NT2/D1 (cell line): ENCODE measurements around the gene LYPD3.

Experiments used
- DNase-seq: peaks from one replicate; pipeline ENCODE4 v3.0.0-alpha.2; 2011; ENCODE audit warnings: low read depth, low spot score
- H3K27me3 ChIP-seq: 2 replicates; pipeline ENCODE4 v1.6.0; 2011; ENCODE audit warnings: mild to moderate bottlenecking; ENCODE audit not compliant: insufficient read length, insufficient read depth
- H3K36me3 ChIP-seq: 2 replicates; pipeline ENCODE4 v1.6.1; 2011; ENCODE audit warnings: mild to moderate bottlenecking, low read length, mixed read lengths; ENCODE audit not compliant: insufficient read depth, insufficient read length
- H3K4me1 ChIP-seq: 2 replicates; pipeline ENCODE4 v1.5.1; 2011; ENCODE audit not compliant: insufficient read depth, insufficient read length
- H3K4me3 ChIP-seq: 2 replicates; pipeline ENCODE4 v1.5.1; 2011; ENCODE audit warnings: low read depth; ENCODE audit not compliant: insufficient read length
- H3K9ac ChIP-seq: 2 replicates; pipeline ENCODE4 v1.6.0; 2011; ENCODE audit warnings: low read depth; ENCODE audit not compliant: insufficient read length
- H3K9me3 ChIP-seq: 2 replicates; pipeline ENCODE4 v1.5.1; 2011; ENCODE audit warnings: mild to moderate bottlenecking, low read length; ENCODE audit not compliant: insufficient read depth
- SUZ12 ChIP-seq: IDR thresholded peaks from 2 replicates; pipeline ENCODE4 v1.6.1; 2011; ENCODE audit not compliant: insufficient read length, insufficient read depth; ENCODE audit errors: extremely low read depth
- YY1 ChIP-seq: IDR thresholded peaks from 2 replicates; pipeline ENCODE4 v1.6.1; 2011; ENCODE audit not compliant: insufficient read length, insufficient read depth
- ZNF274 ChIP-seq: IDR thresholded peaks from 2 replicates; pipeline ENCODE4 v1.6.1; 2011; ENCODE audit warnings: mild to moderate bottlenecking, low read depth, low read length

The LYPD3 gene

GRCh38 chr19:43430142-43430710 is 35.2 kb downstream of the LYPD3 start:
- TF ChIP-seq SUZ12 = no peak
- TF ChIP-seq ZNF274 = no peak
- TF ChIP-seq YY1 = no peak
- H3K27me3 ChIP-seq = no peaks in the 10 kb centered on the region
- no peak for DNase-seq
- H3K36me3 ChIP-seq = no peaks in the 10 kb centered on the region
- no peaks in the 10 kb centered on the region for H3K4me1 ChIP-seq
- no peaks in the 10 kb centered on the region for H3K9me3 ChIP-seq
- no peak overlapping the region for H3K9ac ChIP-seq
- H3K4me3 ChIP-seq = no peak overlapping the region

DNA sequence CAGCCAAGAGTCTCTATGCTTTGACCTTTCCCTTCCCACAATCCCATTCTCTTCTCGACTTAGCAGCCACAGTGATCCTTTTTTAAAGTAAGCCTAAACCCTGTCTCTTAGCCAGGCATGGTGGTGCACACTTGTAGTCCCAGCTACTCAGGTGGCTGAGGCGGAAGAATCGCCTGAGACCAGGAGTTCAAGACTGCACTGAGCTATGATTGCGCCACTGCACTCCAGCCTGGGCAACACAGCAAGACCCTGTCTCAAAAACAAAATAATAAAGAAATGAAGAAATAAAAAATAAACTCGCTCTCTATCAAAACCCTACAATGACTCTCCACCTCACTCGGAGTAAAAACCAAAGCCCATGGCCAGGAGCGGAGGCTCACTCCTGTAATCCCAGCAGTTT is 36.0 kb downstream of the LYPD3 start:
- Histone ChIP-seq H3K9ac (no peak overlapping the region), H3K27me3 (no peaks in the 10 kb centered on the region), H3K36me3 (no peaks in the 10 kb centered on the region), H3K4me3 (no peak overlapping the region), H3K4me1 (no peaks in the 10 kb centered on the region), H3K9me3 (no peaks in the 10 kb centered on the region)
- no peak for DNase-seq
- no peak for TF ChIP-seq SUZ12
- TF ChIP-seq ZNF274 = no peak
- TF ChIP-seq YY1 = no peak

GRCh38 chr19:43425567-43426392 is 39.6 kb downstream of the LYPD3 start:
- no peaks in the 10 kb centered on the region for H3K9me3 ChIP-seq
- TF ChIP-seq YY1 (no peak), SUZ12 (no peak), ZNF274 (no peak)
- no peak for DNase-seq
- no peak overlapping the region for H3K9ac ChIP-seq
- H3K4me1 ChIP-seq = no peaks in the 10 kb centered on the region
- H3K36me3 ChIP-seq = no peaks in the 10 kb centered on the region
- no peaks in the 10 kb centered on the region for H3K27me3 ChIP-seq
- no peak overlapping the region for H3K4me3 ChIP-seq

DNA sequence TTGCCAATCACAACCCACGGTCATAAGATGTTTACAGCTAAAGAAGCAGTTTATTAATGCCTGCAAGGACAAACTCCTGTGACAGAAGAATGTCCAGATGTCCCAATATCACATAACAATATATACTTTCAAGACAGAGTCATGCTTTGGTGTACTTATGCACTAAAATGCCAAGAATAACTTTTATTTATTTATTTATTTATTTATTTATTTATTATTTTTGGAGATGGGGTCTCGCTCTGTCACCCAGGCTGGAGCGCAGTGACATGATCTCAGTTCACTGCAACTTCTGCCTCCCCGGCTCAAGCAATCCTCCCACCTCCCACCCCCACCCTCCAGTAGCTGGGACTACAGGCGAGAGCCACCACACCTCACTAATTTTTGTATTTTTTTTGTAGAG is 41.6 kb downstream of the LYPD3 start:
- Histone ChIP-seq H3K27me3 (no peaks in the 10 kb centered on the region), H3K4me3 (no peak overlapping the region), H3K9me3 (peaks cover 7% of the 10 kb centered on the region; the same call in 1 of the 2 replicates), H3K36me3 (no peaks in the 10 kb centered on the region), H3K9ac (no peak overlapping the region), H3K4me1 (no peaks in the 10 kb centered on the region)
- no peak for DNase-seq
- TF ChIP-seq YY1 (no peak), ZNF274 (no peak), SUZ12 (no peak)

DNA sequence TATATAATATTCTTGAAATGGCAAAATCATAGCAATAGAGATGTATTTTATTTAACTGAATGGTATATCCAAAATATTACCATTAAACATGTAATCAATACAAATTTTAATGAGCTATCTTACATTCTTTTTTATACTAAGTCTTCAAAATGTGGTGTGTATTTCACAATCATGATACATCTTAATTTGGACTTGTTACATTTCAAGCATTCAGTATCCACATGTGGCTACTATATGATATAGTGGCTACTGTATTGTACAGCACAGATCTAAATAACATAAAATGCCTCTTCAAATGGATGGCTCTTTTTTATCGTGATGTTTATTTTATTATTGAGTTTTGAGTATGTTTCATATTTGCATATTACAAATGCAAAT is 42.7 kb downstream of the LYPD3 start:
- no peak for TF ChIP-seq YY1
- TF ChIP-seq ZNF274 = no peak
- TF ChIP-seq SUZ12 = no peak
- H3K9me3 ChIP-seq = peaks cover 9% of the 10 kb centered on the region; the same call in 1 of the 2 replicates
- no peaks in the 10 kb centered on the region for H3K27me3 ChIP-seq
- DNase-seq = no peak
- H3K4me1 ChIP-seq = no peaks in the 10 kb centered on the region
- H3K9ac ChIP-seq = no peak overlapping the region
- H3K4me3 ChIP-seq = no peak overlapping the region
- no peaks in the 10 kb centered on the region for H3K36me3 ChIP-seq

GRCh38 chr19:43422000-43422688 is 43.3 kb downstream of the LYPD3 start:
- Histone ChIP-seq H3K27me3 (no peaks in the 10 kb centered on the region), H3K4me1 (no peaks in the 10 kb centered on the region), H3K4me3 (no peak overlapping the region), H3K36me3 (no peaks in the 10 kb centered on the region), H3K9ac (no peak overlapping the region), H3K9me3 (peaks cover 9% of the 10 kb centered on the region; the same call in 1 of the 2 replicates)
- TF ChIP-seq YY1 = no peak
- TF ChIP-seq SUZ12 = no peak
- TF ChIP-seq ZNF274 = no peak
- DNase-seq = no peak

- TF ChIP-seq SUZ12 = no peak
- TF ChIP-seq YY1 = no peak
- TF ChIP-seq ZNF274 = no peak
- no peak overlapping the region for H3K9ac ChIP-seq
- H3K27me3 ChIP-seq = no peaks in the 10 kb centered on the region
- no peak overlapping the region for H3K4me3 ChIP-seq
- no peaks in the 10 kb centered on the region for H3K36me3 ChIP-seq
- DNase-seq = peak; percentile 35
- no peaks in the 10 kb centered on the region for H3K4me1 ChIP-seq
- peaks cover 9% of the 10 kb centered on the region; the same call in 1 of the 2 replicates for H3K9me3 ChIP-seq
Observed at GRCh38 chr19:43420954-43421353, 44.5 kb downstream of the LYPD3 start.
